Ascending aorta (tissue), 2 donors: Measurements from ENCODE around the gene STK38L. TPM values are rescaled to one million over a fixed set of nuclear protein-coding genes. Genes with fewer than 3 reads are reported as not detected.

Experiments used
- DNase-seq, 2 donors: peaks; one replicate each; pipeline ENCODE4 v3.0.0-alpha.2; 2019; ENCODE audit warnings: low spot score in 2 of 2
- H3K27ac ChIP-seq, 2 donors: fragments of 200-600 bp; sonication (generic); one replicate each; pipeline ENCODE4 v1.5.1; 2016 to 2017; ENCODE audit warnings: mild to moderate bottlenecking in 1 of 2
- H3K27me3 ChIP-seq: fragments of 200-600 bp; sonication (generic); one replicate; pipeline ENCODE4 v1.5.1; 2017
- H3K36me3 ChIP-seq, 2 donors: fragments of 200-600 bp; sonication (generic); one replicate each; pipeline ENCODE4 v1.5.1; 2016
- H3K4me1 ChIP-seq, 2 donors: fragments of 200-600 bp; sonication (generic); one replicate each; pipeline ENCODE4 v1.5.1; 2016 to 2017; ENCODE audit warnings: mild to moderate bottlenecking in 1 of 2
- H3K4me3 ChIP-seq, 2 donors: fragments of 200-600 bp; sonication (generic); one replicate each; pipeline ENCODE4 v1.5.1; 2016 to 2017; ENCODE audit warnings: mild to moderate bottlenecking in 1 of 2
- H3K9me3 ChIP-seq, 2 donors: fragments of 200-600 bp; sonication (generic); one replicate each; pipeline ENCODE4 v1.5.1; 2016
- intact Hi-C: fragments of 100-400 bp; cut with DNase I; formaldehyde crosslinking; loops from one replicate; pipeline ENCODE4 v1.15.1; 2023
- total RNA-seq: library from RNA; depleted of rRNA; stranded (reverse); fragments of >200 nt; gene quantifications from one replicate; pipeline ENCODE4 v1.1.0, GENCODE V29; 2016
- TF ChIP-seq, protein P1 (sequence below), 3 experiments: fragments of 200-600 bp in 2 of 3; fragments of 450-650 bp in 1 of 3; sonication (generic) in 2 of 3; IDR thresholded peaks; one replicate each; pipeline ENCODE4 v1.5.1; 2016 to 2019; ENCODE audit warnings: antibody characterized with exemption in 3 of 3, mild to moderate bottlenecking in 1 of 3, moderate library complexity in 1 of 3

STK38L gene
- total RNA-seq, 1 donor from 2014 or later = 137 TPM

DNA sequence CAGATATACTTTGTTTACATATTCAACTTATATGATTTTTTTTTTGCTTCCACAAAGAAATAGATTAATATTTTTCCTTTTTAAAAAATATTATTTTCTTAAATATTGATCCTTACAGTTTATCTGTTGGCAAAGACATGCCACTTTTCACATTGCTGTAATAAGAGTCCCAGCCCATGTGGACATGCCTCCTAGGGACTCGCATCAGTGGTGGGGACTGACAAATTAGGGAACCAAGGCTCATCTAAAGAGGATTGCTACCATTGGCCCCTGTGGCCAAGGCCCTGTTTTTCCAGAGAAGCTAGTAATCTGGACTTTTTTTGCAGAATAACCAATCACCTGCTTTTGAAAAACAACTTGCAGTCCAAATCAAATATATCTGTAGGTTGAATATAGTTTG, 60.8 kb downstream of the STK38L start:
- TF ChIP-seq, protein P1, sequence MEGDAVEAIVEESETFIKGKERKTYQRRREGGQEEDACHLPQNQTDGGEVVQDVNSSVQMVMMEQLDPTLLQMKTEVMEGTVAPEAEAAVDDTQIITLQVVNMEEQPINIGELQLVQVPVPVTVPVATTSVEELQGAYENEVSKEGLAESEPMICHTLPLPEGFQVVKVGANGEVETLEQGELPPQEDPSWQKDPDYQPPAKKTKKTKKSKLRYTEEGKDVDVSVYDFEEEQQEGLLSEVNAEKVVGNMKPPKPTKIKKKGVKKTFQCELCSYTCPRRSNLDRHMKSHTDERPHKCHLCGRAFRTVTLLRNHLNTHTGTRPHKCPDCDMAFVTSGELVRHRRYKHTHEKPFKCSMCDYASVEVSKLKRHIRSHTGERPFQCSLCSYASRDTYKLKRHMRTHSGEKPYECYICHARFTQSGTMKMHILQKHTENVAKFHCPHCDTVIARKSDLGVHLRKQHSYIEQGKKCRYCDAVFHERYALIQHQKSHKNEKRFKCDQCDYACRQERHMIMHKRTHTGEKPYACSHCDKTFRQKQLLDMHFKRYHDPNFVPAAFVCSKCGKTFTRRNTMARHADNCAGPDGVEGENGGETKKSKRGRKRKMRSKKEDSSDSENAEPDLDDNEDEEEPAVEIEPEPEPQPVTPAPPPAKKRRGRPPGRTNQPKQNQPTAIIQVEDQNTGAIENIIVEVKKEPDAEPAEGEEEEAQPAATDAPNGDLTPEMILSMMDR (IDR thresholded peaks at IDR 0.05) = no peak
- peak overlapping the region; percentile 46 to 49 for H3K27ac ChIP-seq
- intact Hi-C loops = loop anchor here (2.0 to 5.0 kb wide), 3 partner anchors 163 to 368 kb away; partner anchors contain the start of genes FGFR1OP2, INTS13 and TM7SF3

DNA sequence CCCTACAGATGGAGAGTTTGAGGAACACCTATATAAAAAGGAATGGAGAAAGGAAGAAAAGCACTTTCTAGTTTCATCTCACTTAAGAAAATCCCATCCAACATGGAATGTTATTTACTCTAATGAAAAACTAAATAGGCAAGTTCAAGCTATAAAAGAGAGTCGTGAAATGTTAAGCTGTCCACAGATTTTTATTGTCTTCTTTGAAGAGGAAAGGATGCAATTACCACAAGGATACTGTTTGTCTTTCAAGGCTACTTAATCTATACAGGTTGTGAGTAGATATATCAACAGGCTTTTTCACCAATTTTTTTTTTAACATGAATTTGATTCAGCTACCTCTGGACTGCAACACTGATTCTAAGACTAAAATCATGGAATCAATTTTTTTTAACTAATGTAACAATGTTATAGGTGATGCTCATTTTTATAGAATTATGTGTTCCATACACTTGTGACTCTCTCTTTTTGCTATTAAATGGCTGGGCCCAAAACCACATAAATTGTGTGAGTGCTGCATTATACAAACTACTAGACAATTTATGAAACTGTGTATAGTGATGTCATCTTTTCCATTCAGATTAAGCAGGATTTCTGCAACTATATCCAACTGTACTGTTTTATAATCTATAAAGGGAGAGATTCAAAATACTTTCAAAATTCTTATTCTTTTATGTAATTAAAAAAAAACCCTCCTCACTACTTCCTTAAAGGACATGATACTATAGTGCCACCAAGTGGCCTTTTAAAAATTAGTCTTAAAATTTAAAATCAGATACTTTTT, 61.8 kb downstream of the STK38L start:
- Histone ChIP-seq H3K9me3 (no peaks in the 10 kb centered on the region), H3K4me3 (no peak overlapping the region), H3K27me3 (no peaks in the 10 kb centered on the region), H3K27ac (peak overlapping the region; percentile 46 to 49), H3K4me1 (peaks cover 3 to 14% of the 10 kb centered on the region in 2 donors), H3K36me3 (peaks cover 43 to 74% of the 10 kb centered on the region in 2 donors)
- intact Hi-C loops = loop anchor here (2.0 to 5.0 kb wide), 3 partner anchors 59 to 369 kb away; partner anchors contain the start of genes FGFR1OP2, INTS13 and TM7SF3
- no peak for DNase-seq
- TF ChIP-seq, protein P1 (IDR thresholded peaks at IDR 0.05) = peak; percentile 41 to 53 (median 49)

More for the DNA sequence above, 60.8 kb downstream of the STK38L start:
- H3K9me3 ChIP-seq = no peaks in the 10 kb centered on the region
- H3K4me1 ChIP-seq = peaks cover 3 to 16% of the 10 kb centered on the region in 2 donors
- H3K36me3 ChIP-seq = peaks cover 43 to 74% of the 10 kb centered on the region in 2 donors
- H3K4me3 ChIP-seq = no peak overlapping the region
- no peaks in the 10 kb centered on the region for H3K27me3 ChIP-seq
- no peak for DNase-seq

DNA sequence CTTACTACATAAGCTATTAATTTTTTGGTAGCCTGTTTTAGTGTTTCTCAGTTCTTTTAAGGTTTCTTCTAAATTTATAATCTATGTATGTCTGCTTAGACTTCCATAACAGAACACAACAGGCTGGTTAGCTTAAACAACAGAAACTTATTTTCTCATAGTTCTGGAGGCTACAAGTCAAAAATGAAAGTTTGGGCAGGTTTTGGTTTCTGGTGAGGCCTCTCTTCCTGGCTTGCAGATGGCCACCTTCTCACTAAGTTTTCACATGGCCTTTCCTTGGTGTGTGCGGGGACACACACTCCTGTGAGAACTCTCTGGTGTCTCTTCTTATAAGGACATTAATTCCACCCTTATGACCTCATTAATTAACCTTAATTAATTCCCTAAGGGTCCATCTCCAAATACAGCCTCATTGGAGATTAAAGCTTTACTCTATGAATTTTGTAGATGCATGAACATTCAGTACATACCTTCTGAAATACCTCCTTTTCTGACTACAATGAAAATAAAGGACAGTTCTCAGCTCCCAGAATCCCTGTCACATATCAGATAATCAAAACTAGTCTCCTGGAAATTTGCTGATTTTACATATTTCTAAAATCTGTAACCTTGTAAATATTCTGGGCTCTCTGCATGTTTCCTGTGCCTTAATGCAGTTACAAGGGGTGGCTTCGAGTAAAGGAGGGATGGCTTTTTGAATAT, 65.4 kb downstream of the STK38L start:
- peaks cover 3 to 5% of the 10 kb centered on the region in 2 donors for H3K4me1 ChIP-seq
- TF ChIP-seq, protein P1 (IDR thresholded peaks at IDR 0.05) = no peak
- no peaks in the 10 kb centered on the region for H3K27me3 ChIP-seq
- no peaks in the 10 kb centered on the region for H3K9me3 ChIP-seq
- H3K27ac ChIP-seq = peak overlapping the region in 1 of 2 donors; percentile 5
- H3K4me3 ChIP-seq = no peak overlapping the region
- intact Hi-C loops = loop anchor here (5.0 kb wide), 1 partner anchor 372 kb away; the partner anchor contains the start of genes FGFR1OP2 and INTS13
- no peak for DNase-seq
- H3K36me3 ChIP-seq = peaks cover 57 to 84% of the 10 kb centered on the region in 2 donors

DNA sequence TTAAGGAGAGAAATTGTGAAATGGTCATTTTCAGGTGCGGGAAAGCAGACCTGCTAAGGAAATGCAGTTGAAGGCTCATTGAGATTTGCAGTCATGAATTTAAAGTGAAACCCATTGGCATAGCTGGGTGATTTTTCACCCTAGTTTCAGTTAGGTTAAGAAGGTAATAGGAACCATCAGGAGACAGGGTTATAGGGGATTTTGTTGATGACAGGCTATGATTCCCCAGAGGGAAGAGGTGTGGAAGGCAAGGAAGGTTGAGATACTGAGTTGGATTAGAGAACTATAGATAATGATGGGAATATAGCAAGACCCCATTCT, 65.9 kb downstream of the STK38L start:
- DNase-seq = no peak
- peaks cover 2 to 3% of the 10 kb centered on the region in 2 donors for H3K4me1 ChIP-seq
- no peak overlapping the region for H3K4me3 ChIP-seq
- H3K36me3 ChIP-seq = peaks cover 62 to 85% of the 10 kb centered on the region in 2 donors
- TF ChIP-seq, protein P1 (IDR thresholded peaks at IDR 0.05) = no peak
- intact Hi-C loops = loop anchor here (5.0 kb wide), 1 partner anchor 373 kb away; the partner anchor contains the start of genes FGFR1OP2 and INTS13
- no peaks in the 10 kb centered on the region for H3K27me3 ChIP-seq
- peak overlapping the region in 1 of 2 donors; percentile 5 for H3K27ac ChIP-seq
- no peaks in the 10 kb centered on the region for H3K9me3 ChIP-seq

DNA sequence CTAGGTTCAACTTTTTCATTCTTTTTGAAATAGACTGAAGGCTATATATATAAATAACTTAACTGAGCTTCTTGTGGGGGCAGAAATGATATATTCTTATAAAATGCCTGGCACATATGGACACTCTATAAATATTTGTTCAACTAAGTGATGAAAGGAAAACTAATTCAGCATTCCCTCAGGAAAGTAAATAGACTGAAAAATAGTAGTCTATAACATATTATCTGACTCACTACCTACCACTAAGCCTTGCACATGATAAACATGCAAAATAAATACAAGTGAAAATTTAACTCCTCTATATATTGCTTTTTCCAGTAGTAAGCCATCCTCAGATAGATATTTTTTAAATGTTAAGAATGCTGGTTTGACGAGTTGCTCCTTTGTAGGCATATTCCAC, 72.9 kb downstream of the STK38L start:
- TF ChIP-seq, protein P1 (IDR thresholded peaks at IDR 0.05) = no peak
- intact Hi-C loops = no loop called here
- H3K9me3 ChIP-seq = no peaks in the 10 kb centered on the region
- no peak for DNase-seq
- H3K4me1 ChIP-seq = no peaks in the 10 kb centered on the region
- H3K4me3 ChIP-seq = no peak overlapping the region
- H3K27ac ChIP-seq = peak overlapping the region in 1 of 2 donors; percentile 28
- peaks cover 95 to 97% of the 10 kb centered on the region in 2 donors for H3K36me3 ChIP-seq
- H3K27me3 ChIP-seq = no peaks in the 10 kb centered on the region
